IMR-90 (cell line): ENCODE data around the gene MAGEA10.

Source experiments
- MAFK ChIP-seq: IDR thresholded peaks from 2 replicates; pipeline ENCODE4 v1.6.1; 2012; ENCODE audit warnings: low read depth, low read length, improper control_type of control experiment
- MAZ ChIP-seq: IDR thresholded peaks from 2 replicates; pipeline ENCODE4 v1.6.1; 2012; ENCODE audit warnings: low read depth, mild to moderate bottlenecking, low read length, improper control_type of control experiment, moderate library complexity, borderline replicate concordance
- POLR2A ChIP-seq: IDR thresholded peaks from 2 replicates; pipeline ENCODE4 v1.6.1; 2012; ENCODE audit warnings: mild to moderate bottlenecking, low read depth, low read length
- RAD21 ChIP-seq: IDR thresholded peaks from 2 replicates; pipeline ENCODE4 v1.6.1; 2012; ENCODE audit warnings: low read length, improper control_type of control experiment
- RCOR1 ChIP-seq: IDR thresholded peaks from 2 replicates; pipeline ENCODE4 v1.6.1; 2012; ENCODE audit warnings: mild to moderate bottlenecking, low read length, improper control_type of control experiment; ENCODE audit not compliant: insufficient replicate concordance
- TF ChIP-seq, protein P1 (sequence below): conservative IDR thresholded peaks from 2 replicates; pipeline ENCODE4 v1.5.1; 2012; ENCODE audit warnings: mild to moderate bottlenecking, low read depth, low read length, improper control_type of control experiment
- TF ChIP-seq, protein P2 (sequence below): fragments of 150-350 bp; IDR thresholded peaks from 2 replicates; pipeline ENCODE4 v1.6.1; 2017; ENCODE audit warnings: mild to moderate bottlenecking, antibody characterized with exemption, low read length, low read depth

DNA sequence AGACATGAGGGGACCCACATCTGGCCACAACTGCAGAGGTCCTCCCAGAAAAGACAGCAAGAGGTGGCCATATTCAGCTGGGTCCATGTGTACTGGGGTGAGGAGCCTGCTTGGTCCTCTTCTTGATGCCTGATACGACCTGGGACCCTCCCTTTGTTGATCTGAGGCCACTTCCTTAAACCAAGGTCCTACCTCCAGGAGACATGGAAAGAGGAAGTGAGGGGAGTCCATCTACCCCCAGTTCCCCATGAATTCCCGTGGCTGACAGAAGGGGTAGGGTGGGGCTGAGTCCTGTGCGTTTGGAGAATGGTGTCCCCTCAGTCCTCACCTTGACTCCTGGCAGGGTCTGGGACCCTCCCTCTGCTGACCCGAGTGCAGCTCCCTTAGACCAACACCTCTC is 2.1 kb downstream of the MAGEA10 start:
- TF ChIP-seq, protein P1, sequence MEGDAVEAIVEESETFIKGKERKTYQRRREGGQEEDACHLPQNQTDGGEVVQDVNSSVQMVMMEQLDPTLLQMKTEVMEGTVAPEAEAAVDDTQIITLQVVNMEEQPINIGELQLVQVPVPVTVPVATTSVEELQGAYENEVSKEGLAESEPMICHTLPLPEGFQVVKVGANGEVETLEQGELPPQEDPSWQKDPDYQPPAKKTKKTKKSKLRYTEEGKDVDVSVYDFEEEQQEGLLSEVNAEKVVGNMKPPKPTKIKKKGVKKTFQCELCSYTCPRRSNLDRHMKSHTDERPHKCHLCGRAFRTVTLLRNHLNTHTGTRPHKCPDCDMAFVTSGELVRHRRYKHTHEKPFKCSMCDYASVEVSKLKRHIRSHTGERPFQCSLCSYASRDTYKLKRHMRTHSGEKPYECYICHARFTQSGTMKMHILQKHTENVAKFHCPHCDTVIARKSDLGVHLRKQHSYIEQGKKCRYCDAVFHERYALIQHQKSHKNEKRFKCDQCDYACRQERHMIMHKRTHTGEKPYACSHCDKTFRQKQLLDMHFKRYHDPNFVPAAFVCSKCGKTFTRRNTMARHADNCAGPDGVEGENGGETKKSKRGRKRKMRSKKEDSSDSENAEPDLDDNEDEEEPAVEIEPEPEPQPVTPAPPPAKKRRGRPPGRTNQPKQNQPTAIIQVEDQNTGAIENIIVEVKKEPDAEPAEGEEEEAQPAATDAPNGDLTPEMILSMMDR = no peak
- TF ChIP-seq POLR2A = no peak
- TF ChIP-seq, protein P2, sequence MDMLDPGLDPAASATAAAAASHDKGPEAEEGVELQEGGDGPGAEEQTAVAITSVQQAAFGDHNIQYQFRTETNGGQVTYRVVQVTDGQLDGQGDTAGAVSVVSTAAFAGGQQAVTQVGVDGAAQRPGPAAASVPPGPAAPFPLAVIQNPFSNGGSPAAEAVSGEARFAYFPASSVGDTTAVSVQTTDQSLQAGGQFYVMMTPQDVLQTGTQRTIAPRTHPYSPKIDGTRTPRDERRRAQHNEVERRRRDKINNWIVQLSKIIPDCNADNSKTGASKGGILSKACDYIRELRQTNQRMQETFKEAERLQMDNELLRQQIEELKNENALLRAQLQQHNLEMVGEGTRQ = no peak
- TF ChIP-seq RCOR1 = no peak
- TF ChIP-seq MAZ = no peak
- TF ChIP-seq MAFK = no peak
- no peak for TF ChIP-seq RAD21
